MM.1S (cell line): ENCODE data around the gene FAM124B.

ENCODE experiments used
- DNase-seq: peaks from one replicate; pipeline ENCODE4 v3.0.0-alpha.2; 2015
- H2AFZ ChIP-seq: fragments of 300-600 bp; sonication (generic); 2 replicates; pipeline ENCODE4 v1.6.0; 2016; ENCODE audit warnings: antibody characterized with exemption, low read length
- H3F3A ChIP-seq: fragments of 300-600 bp; sonication (generic); 2 replicates; pipeline ENCODE4 v1.6.1; 2016; ENCODE audit warnings: mild to moderate bottlenecking, antibody characterized with exemption, low read length, moderate library complexity, mixed read lengths; ENCODE audit not compliant: insufficient read depth
- H3K27ac ChIP-seq: fragments of 300-600 bp; sonication (generic); 2 replicates; pipeline ENCODE4 v1.5.1; 2016; ENCODE audit warnings: mild to moderate bottlenecking, low read length
- H3K27me3 ChIP-seq: fragments of 300-600 bp; sonication (generic); replicated peaks from 2 replicates; pipeline ENCODE4 v1.6.0; 2016; ENCODE audit warnings: low read length; ENCODE audit not compliant: insufficient read depth
- H3K36me3 ChIP-seq: fragments of 300-600 bp; sonication (generic); replicated peaks from 2 replicates; pipeline ENCODE4 v1.6.1; 2016; ENCODE audit warnings: mild to moderate bottlenecking, low read length, mixed read lengths; ENCODE audit not compliant: insufficient read depth
- H3K4me1 ChIP-seq: fragments of 300-600 bp; sonication (generic); 2 replicates; pipeline ENCODE4 v1.6.1; 2016; ENCODE audit warnings: low read length, mixed read lengths
- H3K4me2 ChIP-seq: fragments of 300-600 bp; sonication (generic); 2 replicates; pipeline ENCODE4 v1.6.0; 2016; ENCODE audit warnings: low read depth, low read length
- H3K4me3 ChIP-seq: fragments of 300-600 bp; sonication (generic); 2 replicates; pipeline ENCODE4 v1.5.1; 2016; ENCODE audit warnings: low read length, mixed read lengths
- H3K79me2 ChIP-seq: fragments of 300-600 bp; sonication (generic); 2 replicates; pipeline ENCODE4 v1.6.1; 2016; ENCODE audit warnings: mixed run types, low read length, mixed read lengths
- H3K9ac ChIP-seq: fragments of 300-600 bp; sonication (generic); 2 replicates; pipeline ENCODE4 v1.6.1; 2016; ENCODE audit warnings: low read length, mixed read lengths
- H3K9me2 ChIP-seq: fragments of 300-600 bp; sonication (generic); replicated peaks from 2 replicates; pipeline ENCODE4 v1.6.1; 2016; ENCODE audit warnings: mild to moderate bottlenecking, low read length, mixed read lengths; ENCODE audit not compliant: insufficient read depth
- H3K9me3 ChIP-seq: fragments of 300-600 bp; sonication (generic); replicated peaks from 2 replicates; pipeline ENCODE4 v1.6.1; 2016; ENCODE audit warnings: mild to moderate bottlenecking, low read length, mixed read lengths; ENCODE audit not compliant: insufficient read depth
- H4K20me1 ChIP-seq: fragments of 300-600 bp; sonication (generic); 2 replicates; pipeline ENCODE4 v1.6.1; 2016; ENCODE audit warnings: mild to moderate bottlenecking, low read length, moderate library complexity, mixed read lengths; ENCODE audit not compliant: insufficient read depth
- EZH2 ChIP-seq: fragments of 300-600 bp; sonication (generic); optimal IDR thresholded peaks from 2 replicates; pipeline ENCODE3; 2017; ENCODE audit warnings: low read depth, mild to moderate bottlenecking, antibody characterized with exemption, low read length, mixed read lengths
- EZH2phosphoT487 ChIP-seq: fragments of 300-600 bp; sonication (generic); IDR thresholded peaks from 2 replicates; pipeline ENCODE4 v1.6.1; 2018; ENCODE audit warnings: antibody characterized with exemption, low read length
- TF ChIP-seq, protein P1 (sequence below): fragments of 300-600 bp; sonication (generic); IDR thresholded peaks from 2 replicates; pipeline ENCODE4 v1.5.1; 2016; ENCODE audit warnings: antibody characterized with exemption, low read length, mixed read lengths

Gene FAM124B

DNA sequence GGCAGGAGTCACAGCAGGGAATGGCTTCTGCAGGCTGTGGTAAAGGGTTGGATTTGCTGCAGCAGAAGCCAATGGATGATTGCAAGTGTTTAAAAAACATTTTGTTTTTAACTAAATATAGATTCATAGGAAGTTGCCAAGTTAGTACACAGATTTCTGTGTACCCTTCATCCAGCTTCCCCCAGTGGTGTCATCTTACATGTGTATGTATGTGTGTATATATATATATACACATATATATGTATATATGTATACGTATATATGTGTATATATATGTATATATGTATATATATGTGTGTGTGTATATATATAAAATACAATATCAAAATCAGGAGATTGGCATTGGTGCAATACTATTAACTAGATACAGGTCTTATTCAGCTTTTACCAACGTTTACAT is 19.2 kb upstream of the FAM124B start:
- no peak for DNase-seq
- H3K36me3 ChIP-seq = no peaks in the 10 kb centered on the region
- no peaks in the 10 kb centered on the region for H3K79me2 ChIP-seq
- H3K9me3 ChIP-seq = no peaks in the 10 kb centered on the region
- H3F3A ChIP-seq = no peaks in the 10 kb centered on the region
- H3K4me3 ChIP-seq = no peak overlapping the region
- no peak overlapping the region for H3K9ac ChIP-seq
- H3K4me1 ChIP-seq = no peaks in the 10 kb centered on the region
- no peak overlapping the region for H2AFZ ChIP-seq
- H4K20me1 ChIP-seq = no peaks in the 10 kb centered on the region
- no peak overlapping the region for H3K27ac ChIP-seq
- H3K9me2 ChIP-seq = no peaks in the 10 kb centered on the region
- TF ChIP-seq EZH2 = no peak
- H3K4me2 ChIP-seq = no peak overlapping the region
- no peaks in the 10 kb centered on the region for H3K27me3 ChIP-seq

GRCh38 chr2:224417947-224418346 is 16.0 kb upstream of the FAM124B start:
- Histone ChIP-seq H3K9me3 (no peaks in the 10 kb centered on the region), H3K9me2 (no peaks in the 10 kb centered on the region), H3F3A (no peaks in the 10 kb centered on the region), H3K4me2 (no peak overlapping the region), H3K79me2 (no peaks in the 10 kb centered on the region), H3K27me3 (no peaks in the 10 kb centered on the region), H3K9ac (no peak overlapping the region), H3K27ac (no peak overlapping the region), H3K4me3 (no peak overlapping the region), H2AFZ (no peak overlapping the region), H3K36me3 (no peaks in the 10 kb centered on the region), H3K4me1 (no peaks in the 10 kb centered on the region), H4K20me1 (no peaks in the 10 kb centered on the region)
- no peak for DNase-seq
- TF ChIP-seq EZH2 = no peak
- no peak for TF ChIP-seq EZH2phosphoT487

- TF ChIP-seq, protein P1, sequence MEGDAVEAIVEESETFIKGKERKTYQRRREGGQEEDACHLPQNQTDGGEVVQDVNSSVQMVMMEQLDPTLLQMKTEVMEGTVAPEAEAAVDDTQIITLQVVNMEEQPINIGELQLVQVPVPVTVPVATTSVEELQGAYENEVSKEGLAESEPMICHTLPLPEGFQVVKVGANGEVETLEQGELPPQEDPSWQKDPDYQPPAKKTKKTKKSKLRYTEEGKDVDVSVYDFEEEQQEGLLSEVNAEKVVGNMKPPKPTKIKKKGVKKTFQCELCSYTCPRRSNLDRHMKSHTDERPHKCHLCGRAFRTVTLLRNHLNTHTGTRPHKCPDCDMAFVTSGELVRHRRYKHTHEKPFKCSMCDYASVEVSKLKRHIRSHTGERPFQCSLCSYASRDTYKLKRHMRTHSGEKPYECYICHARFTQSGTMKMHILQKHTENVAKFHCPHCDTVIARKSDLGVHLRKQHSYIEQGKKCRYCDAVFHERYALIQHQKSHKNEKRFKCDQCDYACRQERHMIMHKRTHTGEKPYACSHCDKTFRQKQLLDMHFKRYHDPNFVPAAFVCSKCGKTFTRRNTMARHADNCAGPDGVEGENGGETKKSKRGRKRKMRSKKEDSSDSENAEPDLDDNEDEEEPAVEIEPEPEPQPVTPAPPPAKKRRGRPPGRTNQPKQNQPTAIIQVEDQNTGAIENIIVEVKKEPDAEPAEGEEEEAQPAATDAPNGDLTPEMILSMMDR = no peak
- no peak for TF ChIP-seq EZH2
- TF ChIP-seq EZH2phosphoT487 = no peak
- no peak for DNase-seq
Measured at GRCh38 chr2:224417361-224417729, 15.4 kb upstream of the FAM124B start.

GRCh38 chr2:224416656-224417360 is 14.9 kb upstream of the FAM124B start:
- H3K36me3 ChIP-seq = no peaks in the 10 kb centered on the region
- no peaks in the 10 kb centered on the region for H3K9me2 ChIP-seq
- no peak overlapping the region for H3K27ac ChIP-seq
- TF ChIP-seq EZH2 = no peak
- TF ChIP-seq, protein P1 = no peak
- no peak for TF ChIP-seq EZH2phosphoT487
- no peaks in the 10 kb centered on the region for H3K27me3 ChIP-seq
- no peak overlapping the region for H2AFZ ChIP-seq
- no peaks in the 10 kb centered on the region for H3K9me3 ChIP-seq
- DNase-seq = no peak
- H3K4me3 ChIP-seq = no peak overlapping the region
- no peak overlapping the region for H3K9ac ChIP-seq
- no peaks in the 10 kb centered on the region for H4K20me1 ChIP-seq
- no peaks in the 10 kb centered on the region for H3K4me1 ChIP-seq
- H3F3A ChIP-seq = no peaks in the 10 kb centered on the region
- no peaks in the 10 kb centered on the region for H3K79me2 ChIP-seq
- H3K4me2 ChIP-seq = no peak overlapping the region

More at GRCh38 chr2:224417361-224417729, 15.4 kb upstream of the FAM124B start:
- Histone ChIP-seq H3K4me1 (no peaks in the 10 kb centered on the region), H2AFZ (no peak overlapping the region), H3K4me2 (no peak overlapping the region), H3K27ac (no peak overlapping the region), H3K9me2 (no peaks in the 10 kb centered on the region), H3K36me3 (no peaks in the 10 kb centered on the region), H3K4me3 (no peak overlapping the region), H3K9me3 (no peaks in the 10 kb centered on the region), H4K20me1 (no peaks in the 10 kb centered on the region), H3K9ac (no peak overlapping the region), H3K27me3 (no peaks in the 10 kb centered on the region), H3K79me2 (no peaks in the 10 kb centered on the region), H3F3A (no peaks in the 10 kb centered on the region)
